Stimulated activated CD8-positive, alpha-beta memory T cell treated with anti-CD3 and anti-CD28 coated beads, Interleukin-12 subunit alpha, Interleukin-12 subunit beta, amount 100 ng/mL, for 24 hours (primary cell): Measurements from ENCODE around the gene STARD9.
"Not testable (repeated sequence)": the region's sequence is repeated elsewhere in the genome, so short reads cannot be mapped to it uniquely, and the experiment has no call there.

ENCODE experiments used
- DNase-seq: peaks from one replicate; pipeline ENCODE4 v3.0.0-alpha.2; 2020; ENCODE audit errors: extremely low read depth

The STARD9 gene

GRCh38 chr15:42575188-42576039 lies at the start of gene STARD9:
STARD9 (plus strand) TSS chr15:42575606; CDS start chr15:42575716, 110 bp downstream.
- peak; percentile 89 for DNase-seq

DNA sequence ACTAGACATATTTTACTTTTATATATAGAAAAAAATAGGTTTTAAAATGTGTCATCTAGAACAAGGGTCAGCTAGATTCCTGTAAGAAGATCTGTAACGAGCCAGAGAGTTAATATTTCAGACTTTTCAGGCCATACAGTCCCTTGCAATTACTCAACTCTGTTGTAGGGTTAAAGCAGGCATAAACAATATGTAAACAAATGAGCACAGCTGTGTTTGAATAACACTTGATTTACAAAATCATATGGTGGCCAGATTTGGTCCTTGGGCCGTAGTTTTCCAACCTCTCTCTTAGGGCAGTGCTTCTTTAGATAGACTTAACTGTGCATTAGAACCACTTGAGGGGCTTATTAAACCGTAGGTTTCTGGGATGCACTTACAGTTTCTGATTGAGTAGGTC lies 46.4 kb upstream of the STARD9 start:
- no peak for DNase-seq

GRCh38 chr15:42533246-42533645 lies 42.2 kb upstream of the STARD9 start:
- no peak for DNase-seq

DNA sequence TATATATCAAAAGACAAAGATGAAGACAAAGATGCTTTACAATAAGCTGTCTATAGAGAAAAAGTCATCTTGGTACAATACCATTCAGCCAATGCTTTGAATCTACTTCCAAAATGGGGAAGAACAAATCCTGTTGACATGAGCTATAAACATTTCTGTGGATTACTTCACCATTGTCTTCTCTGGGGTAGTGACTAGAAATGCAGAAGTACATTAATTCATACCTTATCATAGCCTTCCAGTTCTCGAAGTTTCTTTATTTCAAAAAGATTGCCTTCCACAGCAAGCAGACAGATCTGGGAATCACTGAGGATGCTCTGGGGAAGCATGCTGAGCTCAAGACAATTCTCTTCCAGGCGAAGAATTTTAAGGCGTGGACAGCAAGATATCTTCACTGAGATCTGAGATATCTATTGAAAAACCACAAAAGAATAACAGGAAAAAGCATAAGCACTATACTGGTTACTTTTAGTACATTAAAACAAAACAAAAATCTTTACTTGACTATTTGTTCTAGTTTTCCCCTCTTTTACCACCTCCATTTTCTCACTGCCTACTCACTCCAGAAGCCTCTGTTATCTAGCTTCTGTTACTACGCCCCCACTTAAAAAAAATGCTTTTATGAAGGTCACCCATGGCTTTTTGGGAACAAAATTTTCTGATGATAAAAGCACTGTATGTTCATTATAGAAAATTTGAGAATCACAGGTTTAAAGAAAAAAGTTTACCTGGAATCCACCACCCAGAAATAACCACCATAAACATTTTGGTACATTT lies 30.4 kb upstream of the STARD9 start:
- no peak for DNase-seq

GRCh38 chr15:42547918-42548248 lies 27.5 kb upstream of the STARD9 start:
- DNase-seq, result no peak

GRCh38 chr15:42548249-42549031 lies 27.0 kb upstream of the STARD9 start, which contains the start of the genes HAUS2 and LRRC57:
HAUS2 (plus strand) TSS chr15:42548838; CDS start chr15:42548873, 35 bp downstream.
LRRC57 (minus strand) TSS chr15:42548793; CDS start chr15:42548434, 359 bp downstream.
- peak; percentile 70 for DNase-seq

DNA sequence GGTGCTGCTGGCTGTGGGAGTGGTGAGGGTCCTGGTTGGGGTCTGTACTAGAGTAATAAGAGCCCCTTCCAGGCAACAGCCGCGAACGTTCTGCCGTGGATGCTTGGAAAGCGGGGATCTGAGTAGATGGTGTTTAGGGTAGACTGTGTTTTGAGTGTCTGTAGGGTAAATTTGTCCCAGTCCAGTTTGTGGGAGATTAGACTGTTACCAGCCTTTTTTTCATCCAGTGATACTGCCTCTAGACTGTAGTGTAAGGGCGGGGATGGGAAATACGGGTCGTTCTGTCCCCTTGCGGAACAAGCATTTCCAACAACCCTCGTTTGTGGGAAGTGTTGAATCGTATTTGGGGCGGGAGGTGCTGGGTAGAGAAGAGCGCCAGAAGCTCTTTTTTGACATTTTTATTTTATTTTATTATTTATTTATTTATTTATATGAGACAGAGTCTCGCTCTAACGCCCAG lies 26.3 kb upstream of the STARD9 start:
- DNase-seq, result no peak

DNA sequence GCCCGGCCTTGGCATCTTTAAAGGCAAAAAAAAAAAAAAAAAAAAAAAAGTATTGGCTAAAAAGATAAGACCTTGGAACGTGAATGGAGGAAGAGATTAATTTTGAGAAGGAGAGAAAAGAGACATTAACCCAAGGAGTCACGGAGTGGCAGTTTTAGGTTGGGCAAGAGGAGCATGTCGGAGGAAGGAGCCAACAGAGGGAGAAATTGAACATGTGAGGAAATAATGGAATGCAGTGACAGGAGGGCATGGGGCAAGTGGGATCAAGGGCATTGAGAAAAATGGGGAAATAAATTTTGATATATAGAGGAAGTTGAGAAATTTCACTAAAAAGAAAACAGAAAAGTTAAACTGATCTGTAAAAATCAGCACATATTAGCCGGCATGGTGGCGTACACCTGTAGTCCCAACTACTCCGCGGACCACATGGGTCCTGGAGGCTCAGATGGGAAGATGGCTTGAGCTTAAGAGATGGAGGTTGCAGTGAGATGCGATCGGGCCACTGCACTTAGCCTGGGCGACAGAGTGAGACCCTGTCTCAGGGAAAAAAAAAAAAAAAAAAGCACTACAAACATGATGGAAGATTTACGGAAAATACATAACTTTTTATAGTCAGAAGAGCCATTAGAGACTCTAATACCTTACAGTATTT lies 25.5 kb upstream of the STARD9 start:
- DNase-seq, result no peak

- no peak for DNase-seq
These were observed 21.9 kb upstream of the STARD9 start for GRCh38 chr15:42553554-42553953.

DNA sequence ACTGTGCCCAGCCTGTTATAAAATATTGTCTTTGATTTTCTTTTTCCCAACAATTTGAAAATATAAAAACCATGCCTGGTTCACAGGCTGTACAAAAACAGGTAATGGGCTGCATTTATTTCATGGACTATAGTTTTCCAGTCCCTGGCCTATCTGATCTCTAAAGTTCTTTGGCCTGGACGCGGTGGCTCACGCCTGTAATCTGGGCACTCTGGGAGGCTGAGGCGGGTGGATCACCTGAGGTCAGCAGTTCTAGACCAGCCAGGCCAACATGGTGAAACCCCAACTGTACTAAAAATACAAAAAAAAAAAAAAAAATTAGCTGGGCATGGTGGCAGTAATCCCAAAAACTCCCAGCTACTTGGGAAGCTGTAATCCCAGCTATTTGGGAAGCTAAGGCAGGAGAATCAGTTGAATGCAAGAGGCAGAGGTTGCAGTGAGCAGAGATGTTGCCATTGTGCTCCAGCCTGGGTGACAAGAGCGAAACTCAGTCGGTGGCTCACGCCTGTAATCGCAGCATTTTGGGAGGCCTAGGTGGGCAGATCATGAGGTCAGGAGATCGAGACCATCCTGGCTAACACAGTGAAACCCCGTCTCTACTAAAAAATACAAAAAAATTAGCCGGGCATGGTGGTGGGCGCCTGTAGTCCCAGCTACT lies 18.7 kb upstream of the STARD9 start:
- not testable (repeated sequence) for DNase-seq

- DNase-seq, result no peak
These were observed 16.7 kb upstream of the STARD9 start for GRCh38 chr15:42558739-42559138.

GRCh38 chr15:42576040-42576594 lies 711 bp downstream of the STARD9 start:
- DNase-seq, result no peak

DNA sequence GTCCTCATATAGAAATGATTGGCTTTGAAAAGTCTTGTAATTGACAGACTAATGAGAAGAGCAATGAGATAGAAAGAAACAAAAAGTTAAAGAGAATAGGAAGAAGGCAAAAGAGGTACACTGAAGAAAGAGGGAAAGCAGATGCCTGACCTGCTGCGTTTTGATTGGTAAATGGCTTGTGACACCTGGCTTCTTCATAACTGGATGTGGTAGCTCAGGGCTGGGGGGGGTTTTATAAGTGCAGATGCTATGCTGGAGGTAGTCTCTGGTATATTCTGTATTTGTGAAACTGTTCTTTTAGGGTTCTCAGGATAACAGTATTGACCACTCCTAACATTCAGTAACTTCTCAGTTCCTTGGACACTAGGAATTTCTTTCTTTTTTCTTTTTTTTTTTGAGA lies 1.4 kb downstream of the STARD9 start:
- DNase-seq, result no peak

DNA sequence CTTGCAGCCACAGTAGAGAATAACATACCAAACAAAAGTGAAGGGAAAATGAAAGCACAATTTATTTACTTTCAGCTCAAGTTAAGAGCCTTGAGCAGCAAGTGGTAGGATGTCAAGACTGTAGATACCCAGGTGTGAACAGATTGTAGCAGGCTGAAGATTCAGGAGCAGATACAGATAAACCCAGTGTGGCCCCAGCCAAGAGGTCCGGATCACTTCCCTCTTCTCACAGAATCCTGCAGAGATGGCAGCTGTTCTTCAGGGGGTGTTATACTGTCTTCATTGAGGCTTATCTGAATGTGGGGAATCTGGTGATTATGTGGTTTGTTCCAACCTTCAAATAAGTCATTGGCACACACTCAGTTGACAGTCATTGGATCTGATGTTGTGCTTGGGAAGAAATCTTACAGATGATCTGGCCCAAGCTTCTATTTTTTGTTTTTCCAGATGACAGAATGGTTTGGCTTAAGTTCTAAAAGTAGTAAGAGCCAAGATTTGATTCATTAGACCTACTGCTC lies 2.2 kb downstream of the STARD9 start:
- DNase-seq, result no peak

- no peak for DNase-seq
These were observed 3.7 kb downstream of the STARD9 start for GRCh38 chr15:42578984-42579537.

DNA sequence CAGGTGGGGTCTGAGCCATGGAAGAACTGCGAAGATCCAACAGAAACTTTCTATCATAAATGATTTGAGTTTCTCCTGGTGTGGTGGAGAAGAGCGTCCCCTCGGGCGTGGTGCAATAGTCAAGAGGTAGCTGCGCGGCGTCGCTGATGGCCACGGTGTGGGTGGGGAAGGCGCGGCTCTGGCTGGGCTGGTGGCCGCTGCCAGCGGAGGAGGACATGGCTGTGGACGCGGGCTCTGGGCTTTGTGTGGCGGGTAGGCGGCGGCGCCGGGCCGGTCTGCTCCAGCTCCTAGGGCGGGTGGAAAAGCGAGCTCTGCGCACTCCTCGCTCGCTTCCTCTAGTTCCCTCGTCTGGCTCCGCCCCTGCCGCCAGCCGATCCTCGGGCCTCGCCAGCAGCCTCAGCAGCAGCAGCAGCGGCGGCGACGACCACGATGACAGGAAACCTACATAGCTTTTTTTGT lies 5.9 kb downstream of the STARD9 start:
- peak; percentile 51 for DNase-seq

DNA sequence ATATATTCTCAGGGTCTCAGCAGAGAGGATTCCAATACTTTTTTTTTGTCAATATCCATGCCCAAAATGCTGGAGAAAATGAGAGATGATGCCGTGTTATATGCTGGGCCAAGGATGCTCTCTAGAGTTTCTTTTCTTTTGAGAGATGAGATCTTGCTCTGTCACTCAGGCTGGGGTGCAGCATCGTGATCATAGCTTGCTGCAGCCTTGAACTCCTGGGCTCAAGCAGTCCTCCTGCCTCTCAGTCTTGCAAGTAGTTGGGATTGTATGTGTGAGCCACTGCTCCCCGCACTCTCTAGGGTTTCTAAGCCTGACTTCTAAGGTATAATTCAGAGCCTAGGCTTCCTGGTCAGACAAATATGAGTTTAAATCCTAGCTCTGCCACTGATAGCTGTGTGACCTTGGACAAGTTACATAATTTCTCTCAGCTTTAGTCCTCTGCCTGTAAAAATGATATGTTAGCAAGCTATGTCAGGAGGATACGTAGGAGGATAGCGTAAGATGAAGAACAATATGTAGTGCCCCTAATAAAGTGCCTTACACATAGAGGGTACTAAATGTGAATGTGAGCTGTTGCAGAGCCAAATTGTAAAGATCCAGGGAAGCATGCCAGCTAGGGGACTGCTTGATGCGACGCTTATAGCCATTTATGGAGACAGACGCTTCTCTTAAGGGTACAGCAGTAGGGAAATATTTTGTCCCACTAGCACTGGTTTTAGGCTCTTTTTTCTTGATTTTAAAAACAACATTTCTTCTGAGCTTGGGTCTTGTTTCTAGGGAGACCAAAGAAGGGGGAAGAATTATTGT lies 7.4 kb downstream of the STARD9 start:
- no peak for DNase-seq

DNA sequence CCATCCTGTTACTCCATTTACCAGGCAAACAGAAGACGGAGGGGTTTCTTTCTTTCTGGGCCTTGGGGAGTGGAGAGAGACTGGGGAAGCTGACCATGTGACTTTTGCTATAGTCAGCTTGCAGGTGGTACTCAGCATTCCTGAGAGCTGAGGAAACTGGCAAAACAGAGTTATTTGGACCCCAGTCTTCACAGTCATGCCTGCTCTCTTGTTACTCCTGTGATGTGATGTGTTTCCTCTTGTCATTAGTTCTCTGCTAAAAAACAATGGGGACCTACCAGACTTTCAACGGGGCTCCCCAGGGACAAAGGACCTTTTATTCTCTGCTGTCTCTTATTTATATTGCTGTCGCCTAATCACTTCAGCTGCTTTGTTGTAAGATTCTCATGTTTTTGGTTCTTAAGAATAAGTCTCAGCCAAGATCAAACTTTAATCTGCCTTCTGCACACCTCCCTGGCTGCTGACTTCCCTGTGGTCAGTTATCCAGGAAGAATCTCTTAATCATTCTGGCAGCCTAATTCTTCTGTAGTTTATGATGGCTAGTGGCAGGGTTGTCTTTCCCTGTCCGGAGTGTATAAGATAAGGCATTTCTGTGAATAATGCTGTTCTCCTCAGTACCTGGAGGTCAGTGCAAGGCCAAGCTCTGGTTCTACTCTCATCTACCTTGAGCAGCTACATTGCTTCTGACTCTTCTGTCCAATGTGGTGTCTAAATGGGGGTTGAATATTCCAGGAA lies 8.8 kb downstream of the STARD9 start:
- DNase-seq, result no peak
